Measurements from ENCODE around the gene PARD3B. TPM values are rescaled to one million over a fixed set of nuclear protein-coding genes. Genes with fewer than 3 reads are reported as not detected.

Gene PARD3B
- total and polyA plus RNA-seq, 7 donors, result 0.42 to 6.0 (median 4.8) TPM

GRCh38 chr2:204974487-204974886 is 429.2 kb downstream of the PARD3B start:
- H3K9me3 ChIP-seq, result no peaks in the 10 kb centered on the region
- H3K27ac ChIP-seq, result no peak overlapping the region
- DNase-seq (no peak), ATAC-seq (no peak)
- H3K4me3 ChIP-seq, result no peak overlapping the region
- WGBS, 3 donors, result 70 to 74% (median 73%) methylated on average over 2 of the region's 2 CpGs
- TF ChIP-seq CTCF (IDR thresholded peaks at IDR 0.05), result no peak
- intact Hi-C loops (cut with DNase I), result no loop called here
- H3K27me3 ChIP-seq (ENCODE audit: insufficient read depth in 3 of 3, low read length in 2 of 3), result no peaks in the 10 kb centered on the region
- no peaks in the 10 kb centered on the region for H3K4me1 ChIP-seq
- H3K36me3 ChIP-seq (ENCODE audit: insufficient read depth in 1 of 2, low read depth in 1 of 2), result no peaks in the 10 kb centered on the region

GRCh38 chr2:204977914-204978313 is 432.6 kb downstream of the PARD3B start:
- H3K9me3 ChIP-seq, result no peaks in the 10 kb centered on the region
- WGBS, 3 donors, result 0 to 54% (median 1%) methylated on average over 1 of the region's 1 CpG
- no peak for DNase-seq
- no peaks in the 10 kb centered on the region for H3K36me3 ChIP-seq (ENCODE audit: insufficient read depth in 1 of 2, low read depth in 1 of 2)
- intact Hi-C loops (cut with DNase I), result no loop called here
- no peaks in the 10 kb centered on the region for H3K27me3 ChIP-seq (ENCODE audit: insufficient read depth in 3 of 3, low read length in 2 of 3)
- no peak for ATAC-seq
- peaks cover 7% of the 10 kb centered on the region for H3K4me1 ChIP-seq
- H3K27ac ChIP-seq, result no peak overlapping the region
- H3K4me3 ChIP-seq, result no peak overlapping the region
- TF ChIP-seq CTCF (IDR thresholded peaks at IDR 0.05), result no peak

- ATAC-seq, result no peak
- DNase-seq, result no peak
Measured at GRCh38 chr2:204982303-204982702, 437.0 kb downstream of the PARD3B start.

GRCh38 chr2:204984518-204984917 is 439.2 kb downstream of the PARD3B start:
- no peaks in the 10 kb centered on the region for H3K36me3 ChIP-seq (ENCODE audit: insufficient read depth in 1 of 2, low read depth in 1 of 2)
- DNase-seq, result no peak
- ATAC-seq, result no peak
- H3K9me3 ChIP-seq, result no peaks in the 10 kb centered on the region
- intact Hi-C loops (cut with DNase I), result no loop called here
- no peak overlapping the region for H3K27ac ChIP-seq
- peaks cover 7% of the 10 kb centered on the region for H3K4me1 ChIP-seq
- TF ChIP-seq CTCF (IDR thresholded peaks at IDR 0.05), result no peak
- 77 to 84% (median 81%) methylated on average over 3 of the region's 3 CpGs for WGBS, 3 donors
- H3K4me3 ChIP-seq, result no peak overlapping the region
- no peaks in the 10 kb centered on the region for H3K27me3 ChIP-seq (ENCODE audit: insufficient read depth in 3 of 3, low read length in 2 of 3)

More at GRCh38 chr2:204982303-204982702, 437.0 kb downstream of the PARD3B start:
- Histone ChIP-seq H3K9me3 (no peaks in the 10 kb centered on the region), H3K36me3 (ENCODE audit: insufficient read depth in 1 of 2, low read depth in 1 of 2) (no peaks in the 10 kb centered on the region), H3K27me3 (ENCODE audit: insufficient read depth in 3 of 3, low read length in 2 of 3) (no peaks in the 10 kb centered on the region), H3K27ac (no peak overlapping the region), H3K4me3 (no peak overlapping the region), H3K4me1 (peaks cover 7% of the 10 kb centered on the region)
- 49 to 58% (median 51%) methylated on average over 2 of the region's 2 CpGs for WGBS, 3 donors
- no peak for TF ChIP-seq CTCF (IDR thresholded peaks at IDR 0.05)
- intact Hi-C loops (cut with DNase I), result no loop called here

- intact Hi-C loops (cut with DNase I), result no loop called here
- no peak for TF ChIP-seq CTCF (IDR thresholded peaks at IDR 0.05)
- 85 to 89% (median 87%) methylated on average over 5 of the region's 5 CpGs for WGBS, 3 donors
Measured at GRCh38 chr2:204986641-204987040, 441.4 kb downstream of the PARD3B start.

More at GRCh38 chr2:204986641-204987040, 441.4 kb downstream of the PARD3B start:
- Histone ChIP-seq H3K36me3 (ENCODE audit: insufficient read depth in 1 of 2, low read depth in 1 of 2) (no peaks in the 10 kb centered on the region), H3K4me1 (peaks cover 7% of the 10 kb centered on the region), H3K9me3 (no peaks in the 10 kb centered on the region), H3K27ac (no peak overlapping the region), H3K4me3 (no peak overlapping the region), H3K27me3 (ENCODE audit: insufficient read depth in 3 of 3, low read length in 2 of 3) (no peaks in the 10 kb centered on the region)
- DNase-seq (no peak), ATAC-seq (no peak)
